Globus pallidus (tissue), 1 donor: ENCODE data around the gene CEP135.
"Not testable (repeated sequence)": the region's sequence is repeated elsewhere in the genome, so short reads cannot be mapped to it uniquely, and the experiment has no call there.

ENCODE experiments used
- DNase-seq: peaks from one replicate; pipeline ENCODE4 v3.0.0-alpha.2; 2015; ENCODE audit warnings: low spot score

The CEP135 gene

GRCh38 chr4:56028165-56028564 is 79.4 kb downstream of the CEP135 start:
- no peak for DNase-seq

GRCh38 chr4:56038487-56039162 is 89.9 kb downstream of the CEP135 start:
- peak; percentile 43 for DNase-seq

GRCh38 chr4:56040842-56041241 is 92.1 kb downstream of the CEP135 start:
- DNase-seq: no peak

GRCh38 chr4:56042225-56042624 is 93.5 kb downstream of the CEP135 start:
- DNase-seq: no peak

GRCh38 chr4:56048383-56048701 is 99.6 kb downstream of the CEP135 start:
- DNase-seq: no peak

GRCh38 chr4:56048702-56049431 is 100.1 kb downstream of the CEP135 start:
- DNase-seq: peak; percentile 67

GRCh38 chr4:56050625-56051024 is 101.9 kb downstream of the CEP135 start:
- DNase-seq: no peak

- DNase-seq: no peak
Measured at GRCh38 chr4:56051029-56051709, 102.4 kb downstream of the CEP135 start.

GRCh38 chr4:56051710-56052075 is 102.9 kb downstream of the CEP135 start:
- DNase-seq: no peak

GRCh38 chr4:56052481-56052880 is 103.7 kb downstream of the CEP135 start:
- DNase-seq: no peak

- DNase-seq: no peak
Measured at GRCh38 chr4:56052966-56053365, 104.2 kb downstream of the CEP135 start.

- DNase-seq: no peak
Measured at GRCh38 chr4:56055027-56055977, 106.6 kb downstream of the CEP135 start.

GRCh38 chr4:56055991-56056390 is 107.2 kb downstream of the CEP135 start:
- DNase-seq: no peak

- no peak for DNase-seq
Measured at GRCh38 chr4:56058555-56058954, 109.8 kb downstream of the CEP135 start.

- no peak for DNase-seq
Measured at GRCh38 chr4:56060036-56060435, 111.3 kb downstream of the CEP135 start.

- no peak for DNase-seq
Measured at GRCh38 chr4:56062106-56062505, 113.4 kb downstream of the CEP135 start.

GRCh38 chr4:56062526-56063145 is 113.9 kb downstream of the CEP135 start:
- no peak for DNase-seq

- DNase-seq: no peak
Measured at GRCh38 chr4:56066493-56066892, 117.7 kb downstream of the CEP135 start.

- DNase-seq: no peak
Measured at GRCh38 chr4:56067826-56068225, 119.1 kb downstream of the CEP135 start.

- not testable (repeated sequence) for DNase-seq
Measured at GRCh38 chr4:56072730-56073129, 124.0 kb downstream of the CEP135 start.

- DNase-seq: no peak
Measured at GRCh38 chr4:56077676-56078075, 128.9 kb downstream of the CEP135 start.

GRCh38 chr4:56078866-56079265 is 130.1 kb downstream of the CEP135 start:
- DNase-seq: peak; percentile 38
